ENCODE results near the gene MVB12B. TPM values are rescaled to one million over a fixed set of nuclear protein-coding genes. Genes with fewer than 3 reads are reported as not detected.

The MVB12B gene
- total RNA-seq, 1 experiment from 2014 or later: 5.8 TPM

GRCh38 chr9:126488310-126488709 lies 161.7 kb downstream of the MVB12B start:
- Histone ChIP-seq H3K4me1 (ENCODE audit: insufficient read depth, low read length) (no peaks in the 10 kb centered on the region), H2BK5ac (ENCODE audit: insufficient read length, low read length) (no peak overlapping the region), H2AK5ac (ENCODE audit: insufficient read length, low read length) (no peak overlapping the region), H3K14ac (ENCODE audit: insufficient read depth, low read length) (no peak overlapping the region), H3K56ac (ENCODE audit: insufficient read length, low read depth, low read length) (no peak overlapping the region), H3K27me3 (ENCODE audit: insufficient read depth, low read length) (no peaks in the 10 kb centered on the region), H3K9me3 (ENCODE audit: control insufficient read depth, low read depth, low read length) (no peaks in the 10 kb centered on the region), H3K9ac (ENCODE audit: extremely low read depth, insufficient read length, low read length) (no peak overlapping the region), H2BK20ac (ENCODE audit: low read depth, low read length, poor library complexity, severe bottlenecking) (no peak overlapping the region), H3K23me2 (ENCODE audit: insufficient read length, low read depth, low read length, poor library complexity, severe bottlenecking) (no peaks in the 10 kb centered on the region), H4K91ac (ENCODE audit: insufficient read length, low read depth, low read length) (no peak overlapping the region), H3K18ac (ENCODE audit: insufficient read length, low read depth, low read length) (no peak overlapping the region), H3K23ac (ENCODE audit: insufficient read length, low read depth, low read length) (no peak overlapping the region), H4K20me1 (ENCODE audit: control insufficient read depth, insufficient read depth, insufficient read length) (no peaks in the 10 kb centered on the region), H3T11ph (ENCODE audit: low read length) (no peak overlapping the region), H2BK120ac (ENCODE audit: low read depth, low read length, poor library complexity, severe bottlenecking) (no peak overlapping the region), H2BK12ac (ENCODE audit: insufficient read length, low read depth, low read length) (no peak overlapping the region), H4K8ac (replicated peaks; ENCODE audit: insufficient read length, low read depth, low read length) (no peak overlapping the region), H3K79me2 (ENCODE audit: insufficient read depth, low read length) (no peaks in the 10 kb centered on the region), H3K79me1 (ENCODE audit: insufficient read depth, low read depth, low read length, poor library complexity, severe bottlenecking) (no peaks in the 10 kb centered on the region), H3K4ac (ENCODE audit: low read depth, low read length) (no peak overlapping the region), H3K4me2 (ENCODE audit: insufficient read depth, insufficient read length, low read length) (no peak overlapping the region), H2BK15ac (ENCODE audit: low read depth, low read length) (no peak overlapping the region), H2AFZ (ENCODE audit: low read length) (no peak overlapping the region), H4K5ac (ENCODE audit: insufficient read length, low read depth, low read length) (no peak overlapping the region), H3K27ac (ENCODE audit: insufficient read length, low read depth, low read length) (no peak overlapping the region)
- Mint-ChIP-seq H3K27me3 (ENCODE audit: low read depth) (peaks cover 4% of the 10 kb centered on the region), H3K4me1 (peaks cover 8 to 11% of the 10 kb centered on the region in 2 experiments), H3K27ac (no peak overlapping the region), H3K4me3 (no peak overlapping the region), H3K36me3 (ENCODE audit: insufficient read depth in 1 of 3, low read depth in 3 of 3) (no peaks in the 10 kb centered on the region), H3K9me3 (no peaks in the 10 kb centered on the region; a peak in 1 of 5 replicates)
- no peak for DNase-seq
- WGBS (ENCODE audit: extremely low coverage, insufficient read length, low lambda C conversion rate): no CpG with 5 or more reads among the region's 8 CpGs
- TF ChIP-seq CTCF (conservative IDR thresholded peaks at IDR 0.05): no peak
